ENCODE results near the gene PLEKHA1. TPM values are rescaled to one million over a fixed set of nuclear protein-coding genes. Genes with fewer than 3 reads are reported as not detected.

The PLEKHA1 gene
- total and polyA plus RNA-seq, 2 donors from 2014 or later = 19.5 to 168 TPM

- peaks cover 2 to 19% (median 12%) of the 10 kb centered on the region in 3 donors for H3K36me3 ChIP-seq (ENCODE audit: control insufficient read depth in 2 of 3, insufficient read depth in 3 of 3, low read length in 3 of 3)
- FAIRE-seq (no peak), DNase-seq (no peak)
- intact Hi-C loops (cut with DNase I) = no loop called here
- H3K9ac ChIP-seq (ENCODE audit: low read length in 3 of 3) = no peak overlapping the region
- H3K4me3 ChIP-seq (ENCODE audit: low read length in 3 of 3) = no peak overlapping the region
- H3K4me1 ChIP-seq (ENCODE audit: control insufficient read depth in 2 of 3, insufficient read depth in 2 of 3, low read depth in 1 of 3, low read length in 3 of 3) = no peaks in the 10 kb centered on the region
- no peaks in the 10 kb centered on the region for H3K9me3 ChIP-seq (ENCODE audit: control insufficient read depth in 2 of 3, insufficient read depth in 1 of 3, low read length in 3 of 3)
- no peaks in the 10 kb centered on the region for H3K27me3 ChIP-seq (ENCODE audit: control insufficient read depth, insufficient read depth, low read length)
- no peak overlapping the region for H3K27ac ChIP-seq (ENCODE audit: low read depth in 2 of 2, low read length in 2 of 2)
- TF ChIP-seq CTCF (IDR thresholded peaks at IDR 0.05; ENCODE audit: borderline replicate concordance, extremely low read depth, insufficient read depth) = no peak
These were observed 33.0 kb downstream of the PLEKHA1 start for GRCh38 chr10:122407375-122408125.

- FAIRE-seq = peak; percentile 3
- Histone ChIP-seq H3K9me3 (ENCODE audit: control insufficient read depth in 2 of 3, insufficient read depth in 1 of 3, low read length in 3 of 3) (no peaks in the 10 kb centered on the region), H3K27me3 (ENCODE audit: control insufficient read depth, insufficient read depth, low read length) (no peaks in the 10 kb centered on the region), H3K27ac (ENCODE audit: low read depth in 2 of 2, low read length in 2 of 2) (no peak overlapping the region), H3K4me3 (ENCODE audit: low read length in 3 of 3) (no peak overlapping the region), H3K9ac (ENCODE audit: low read length in 3 of 3) (no peak overlapping the region), H3K36me3 (ENCODE audit: control insufficient read depth in 2 of 3, insufficient read depth in 3 of 3, low read length in 3 of 3) (peaks cover 2 to 22% (median 10%) of the 10 kb centered on the region in 3 donors), H3K4me1 (ENCODE audit: control insufficient read depth in 2 of 3, insufficient read depth in 2 of 3, low read depth in 1 of 3, low read length in 3 of 3) (no peaks in the 10 kb centered on the region)
- intact Hi-C loops (cut with DNase I) = no loop called here
- TF ChIP-seq CTCF (IDR thresholded peaks at IDR 0.05; ENCODE audit: borderline replicate concordance, extremely low read depth, insufficient read depth) = no peak
- DNase-seq = no peak
These were observed 38.8 kb downstream of the PLEKHA1 start for GRCh38 chr10:122413327-122413726.

GRCh38 chr10:122417667-122418066 is 43.2 kb downstream of the PLEKHA1 start:
- intact Hi-C loops (cut with DNase I) = no loop called here
- FAIRE-seq = no peak
- H3K36me3 ChIP-seq (ENCODE audit: control insufficient read depth in 2 of 3, insufficient read depth in 3 of 3, low read length in 3 of 3) = peaks cover 2 to 36% (median 13%) of the 10 kb centered on the region in 3 donors

More at GRCh38 chr10:122417667-122418066, 43.2 kb downstream of the PLEKHA1 start:
- Histone ChIP-seq H3K4me1 (ENCODE audit: control insufficient read depth in 2 of 3, insufficient read depth in 2 of 3, low read depth in 1 of 3, low read length in 3 of 3) (no peaks in the 10 kb centered on the region), H3K4me3 (ENCODE audit: low read length in 3 of 3) (no peak overlapping the region), H3K27ac (ENCODE audit: low read depth in 2 of 2, low read length in 2 of 2) (no peak overlapping the region), H3K27me3 (ENCODE audit: control insufficient read depth, insufficient read depth, low read length) (no peaks in the 10 kb centered on the region), H3K9me3 (ENCODE audit: control insufficient read depth in 2 of 3, insufficient read depth in 1 of 3, low read length in 3 of 3) (no peaks in the 10 kb centered on the region), H3K9ac (ENCODE audit: low read length in 3 of 3) (no peak overlapping the region)
- TF ChIP-seq CTCF (IDR thresholded peaks at IDR 0.05; ENCODE audit: borderline replicate concordance, extremely low read depth, insufficient read depth) = no peak
- DNase-seq = no peak
